Inflammatory macrophage treated with lipopolysaccharide for 1 hour (primary cell): ENCODE data around the gene ACSS2.

Experiments used
- DNase-seq, 2 donors: peaks; one replicate each; pipeline ENCODE4 v3.0.0-alpha.2; 2020 to 2022

Gene ACSS2

DNA sequence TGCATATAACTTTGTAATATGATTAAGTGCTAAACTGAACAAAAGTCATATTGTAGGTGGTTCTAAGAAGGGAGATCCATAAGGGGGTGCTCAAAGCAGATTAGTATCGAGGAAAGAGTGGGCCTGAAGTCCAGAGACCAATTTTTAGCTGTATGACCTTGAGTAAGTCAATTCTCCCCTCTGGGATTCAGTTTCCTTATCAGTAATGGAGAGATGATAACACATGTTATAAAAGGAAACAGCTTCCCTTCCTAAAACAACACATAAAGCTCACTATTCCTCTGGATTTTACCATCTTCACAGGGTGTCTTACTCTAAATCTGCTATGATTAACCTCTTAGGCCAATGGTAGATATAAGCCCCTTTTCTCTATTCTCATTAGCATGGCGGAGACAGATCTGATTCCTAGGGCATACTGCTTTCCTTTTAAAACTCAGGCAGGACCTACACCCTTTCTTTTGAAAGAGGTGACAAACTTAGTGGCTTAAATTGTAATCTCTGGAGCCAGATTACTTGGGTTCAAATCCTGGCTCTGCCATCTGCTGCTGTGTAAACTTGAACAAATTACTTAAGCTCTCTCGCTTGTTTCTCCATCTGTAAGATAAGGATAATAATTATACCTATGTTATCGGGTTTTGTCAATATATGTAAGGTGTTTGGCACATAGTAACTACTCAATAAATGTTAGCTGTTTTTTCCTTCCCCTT, 39.5 kb downstream of the ACSS2 start:
- no peak for DNase-seq

DNA sequence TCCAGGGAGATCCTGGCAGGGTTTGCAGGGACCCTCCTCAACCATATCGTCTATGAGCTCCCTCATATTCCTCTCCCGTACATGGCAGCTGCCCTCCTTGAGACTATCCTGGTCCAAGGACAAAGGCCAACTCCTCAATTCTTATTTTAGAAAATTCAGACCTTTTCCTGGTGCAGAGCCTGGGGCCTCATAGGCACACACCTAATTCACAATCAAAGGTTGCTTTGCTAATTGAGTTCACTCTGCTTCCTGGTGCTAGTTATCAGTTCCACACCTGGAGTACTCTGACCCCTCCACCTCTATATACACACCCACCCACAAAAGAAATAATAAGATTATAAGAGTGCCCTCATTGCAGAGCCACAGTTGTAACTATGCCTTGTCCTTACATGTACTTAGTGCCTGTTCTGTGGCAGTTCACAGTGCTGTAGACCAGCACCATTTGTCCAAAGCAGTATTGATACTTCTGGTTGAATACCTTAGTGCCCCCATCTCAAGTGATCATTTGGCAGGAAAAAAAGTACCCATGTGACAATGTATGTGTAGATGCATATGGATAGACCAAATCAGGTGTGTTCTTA, 40.5 kb downstream of the ACSS2 start:
- DNase-seq = no peak

DNA sequence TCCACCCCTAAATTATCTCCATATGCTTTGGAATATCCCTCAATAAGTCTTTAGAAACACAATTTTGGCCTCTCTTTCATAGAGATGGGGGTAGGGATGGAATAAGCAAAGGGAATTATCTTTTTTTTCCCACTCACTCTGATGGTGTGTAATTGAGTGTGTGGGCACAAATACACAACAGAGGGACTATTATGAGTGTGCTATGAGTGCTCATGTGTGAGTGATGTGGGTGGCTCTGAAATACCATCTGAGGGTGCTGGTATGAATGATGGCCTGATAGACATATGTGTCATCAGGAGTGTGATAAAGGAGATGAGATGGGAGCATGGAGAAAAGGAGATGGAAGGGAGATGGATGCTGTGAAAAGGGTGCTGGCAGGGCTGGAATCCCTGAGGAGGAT, 43.6 kb downstream of the ACSS2 start:
- DNase-seq = no peak

- no peak for DNase-seq
These were observed 45.0 kb downstream of the ACSS2 start for GRCh38 chr20:34921436-34921835.

- DNase-seq = no peak
These were observed 46.4 kb downstream of the ACSS2 start for GRCh38 chr20:34922654-34923381.

DNA sequence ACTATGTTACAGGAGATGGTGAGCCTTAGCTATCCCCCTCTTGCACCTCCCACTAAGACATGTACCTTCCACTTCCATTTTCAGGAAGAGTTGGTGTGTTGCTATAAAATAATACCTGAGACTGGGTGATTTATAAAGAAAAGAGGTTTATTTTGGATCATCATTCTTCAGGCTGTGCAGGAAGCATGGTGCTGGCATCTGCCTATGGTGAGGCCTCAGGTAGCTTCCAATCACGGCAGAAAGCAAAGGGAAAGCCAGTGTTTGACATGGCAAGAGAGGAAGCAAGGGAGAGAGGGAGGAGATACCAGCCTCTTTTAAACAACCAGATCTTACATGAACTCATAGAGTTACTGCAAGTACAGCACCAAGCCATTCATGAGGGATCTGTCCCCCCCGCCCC, 47.0 kb downstream of the ACSS2 start:
- no peak for DNase-seq

DNA sequence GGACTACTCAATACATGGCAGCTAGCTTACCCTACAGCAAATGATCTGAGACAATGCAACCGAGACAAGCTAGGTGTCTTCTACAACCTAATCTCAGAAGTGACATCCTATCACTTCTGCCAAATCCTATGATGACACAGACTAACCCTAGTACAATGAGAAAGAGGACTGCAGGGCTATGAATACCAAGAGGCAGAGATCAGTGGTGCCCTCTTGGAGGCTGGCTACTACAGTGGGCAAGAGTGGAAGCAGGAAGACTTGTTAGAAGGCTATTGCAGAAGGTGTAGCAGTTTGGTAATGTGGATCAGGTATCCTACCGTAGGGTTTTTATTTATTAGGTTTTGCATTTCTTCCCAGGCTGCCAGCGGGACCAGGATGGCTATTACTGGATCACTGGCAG, 48.9 kb downstream of the ACSS2 start:
- no peak for DNase-seq

DNA sequence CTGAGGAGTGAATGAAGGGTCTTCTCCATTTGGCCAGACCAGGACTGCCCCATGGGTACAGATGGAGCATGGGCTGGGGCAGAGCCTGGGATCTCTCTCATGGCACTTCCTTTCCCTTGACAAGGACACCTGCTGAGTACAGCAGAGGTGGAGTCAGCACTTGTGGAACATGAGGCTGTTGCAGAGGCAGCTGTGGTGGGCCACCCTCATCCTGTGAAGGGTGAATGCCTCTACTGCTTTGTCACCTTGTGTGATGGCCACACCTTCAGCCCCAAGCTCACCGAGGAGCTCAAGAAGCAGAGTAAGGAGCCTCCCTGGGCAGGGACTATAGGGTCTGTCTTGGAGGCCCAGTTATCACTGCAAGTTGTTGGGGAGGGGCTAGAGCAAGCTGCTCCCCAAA, 49.6 kb downstream of the ACSS2 start:
- no peak for DNase-seq

DNA sequence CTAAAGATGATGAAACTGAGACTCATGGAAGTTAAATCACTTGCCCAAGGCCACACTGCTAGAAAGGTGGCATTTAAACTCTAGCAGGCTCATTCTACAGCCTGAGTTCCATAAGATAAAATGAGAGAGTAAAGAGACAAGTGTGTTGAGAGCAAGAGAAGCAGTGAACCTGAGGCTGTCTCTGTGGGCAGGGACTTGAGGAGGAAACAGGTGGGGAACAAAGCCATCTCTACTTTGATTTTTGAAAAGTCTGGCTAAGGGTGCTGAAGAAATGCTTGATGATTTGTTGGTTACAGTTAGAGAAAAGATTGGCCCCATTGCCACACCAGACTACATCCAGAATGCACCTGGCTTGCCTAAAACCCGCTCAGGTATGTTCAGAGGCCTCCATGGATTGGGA, 50.2 kb downstream of the ACSS2 start:
- DNase-seq = no peak

DNA sequence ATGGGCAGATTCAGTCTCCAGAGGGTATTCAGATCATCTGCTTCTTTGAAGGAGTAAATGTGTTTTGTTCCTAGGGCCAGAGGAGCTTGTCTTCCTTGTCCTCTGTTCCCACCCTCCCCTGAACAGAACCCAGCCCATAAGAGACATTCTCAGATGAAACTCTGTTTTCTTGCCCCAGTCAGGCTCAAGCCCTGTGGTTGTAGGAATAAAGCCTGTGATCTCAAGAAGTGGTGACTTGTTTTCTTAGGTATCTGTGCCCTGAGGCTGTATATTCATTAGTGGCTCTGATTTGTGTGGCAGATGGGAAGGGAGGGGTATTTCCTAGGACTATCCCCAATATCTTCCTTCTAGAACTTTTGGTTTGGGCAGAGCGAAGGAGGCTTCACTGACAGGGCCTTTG, 51.3 kb downstream of the ACSS2 start:
- no peak for DNase-seq

GRCh38 chr20:34928411-34928810, 52.0 kb downstream of the ACSS2 start:
- DNase-seq = no peak

- DNase-seq = no peak
These were observed 55.4 kb downstream of the ACSS2 start for GRCh38 chr20:34931771-34932170.

- peak; percentile 64 to 67 for DNase-seq
These were observed 62.2 kb downstream of the ACSS2 start for GRCh38 chr20:34938466-34939163.

DNA sequence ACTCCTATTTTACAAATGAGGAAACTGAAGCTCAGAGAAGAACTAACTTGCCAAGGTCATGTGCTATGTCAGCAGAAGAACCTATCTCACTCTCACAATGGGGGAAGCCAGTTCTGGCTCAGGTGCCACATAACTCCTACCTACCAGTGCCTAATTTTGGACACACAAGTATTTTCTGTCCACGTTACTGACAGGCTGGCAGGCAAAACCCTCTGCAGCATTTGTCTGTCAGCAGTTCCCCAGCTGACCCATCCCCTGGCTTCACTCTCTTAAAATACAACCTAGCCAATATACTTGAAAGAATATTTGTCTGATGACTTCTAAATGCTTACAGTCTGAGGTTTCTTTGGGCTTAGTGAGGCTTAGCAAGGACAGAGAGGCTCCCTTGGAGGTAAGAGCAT, 63.7 kb downstream of the ACSS2 start:
- peak; percentile 7 to 13 for DNase-seq

DNA sequence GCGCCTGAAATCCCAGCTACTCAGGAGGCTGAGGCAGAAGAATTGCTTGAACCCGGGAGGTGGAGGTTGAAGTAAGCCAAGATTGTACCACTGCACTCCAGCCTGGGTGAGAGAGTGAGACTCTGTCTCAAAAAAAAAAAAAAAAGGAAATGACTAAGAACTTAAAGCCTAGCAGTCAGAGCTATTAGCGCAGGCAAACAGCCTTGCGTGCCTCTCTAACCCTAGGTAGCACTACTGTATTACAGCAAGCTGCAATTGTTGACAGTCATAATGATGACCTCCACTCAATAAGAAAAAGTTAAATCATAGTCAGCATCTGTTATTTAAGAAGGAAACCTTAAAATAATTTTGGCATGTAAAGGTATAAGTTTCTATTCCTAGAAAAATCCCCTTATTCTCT, 64.8 kb downstream of the ACSS2 start:
- DNase-seq = peak; percentile 16 to 42

DNA sequence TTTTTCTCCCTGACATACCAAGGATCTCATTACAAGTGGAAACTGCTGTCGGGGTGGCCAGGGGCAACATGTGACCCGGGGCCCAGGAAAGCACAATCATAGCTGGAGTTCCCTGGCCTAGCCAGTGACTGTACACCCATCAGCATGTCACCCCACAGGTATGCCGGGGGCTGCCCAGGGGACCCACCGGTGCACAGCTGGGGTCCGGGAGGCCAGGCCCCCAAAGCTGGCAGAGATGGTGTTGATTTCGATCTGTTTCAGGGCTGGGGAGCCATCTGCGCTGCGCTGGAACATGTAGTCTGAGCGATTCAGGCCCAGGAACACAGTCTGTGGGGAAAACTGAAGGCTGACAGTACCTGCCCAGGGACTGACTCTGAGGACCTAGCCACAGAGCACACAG, 65.9 kb downstream of the ACSS2 start:
- no peak for DNase-seq

- no peak for DNase-seq
These were observed 67.6 kb downstream of the ACSS2 start for GRCh38 chr20:34943808-34944567.

- DNase-seq = no peak
These were observed 69.1 kb downstream of the ACSS2 start for GRCh38 chr20:34945315-34946077.

- DNase-seq = no peak
These were observed 70.2 kb downstream of the ACSS2 start for GRCh38 chr20:34946661-34947060.

GRCh38 chr20:34947336-34947735, 70.9 kb downstream of the ACSS2 start:
- DNase-seq = no peak

- peak in 1 of 2 donors; percentile 28 for DNase-seq
These were observed 71.6 kb downstream of the ACSS2 start for GRCh38 chr20:34948030-34948429.

DNA sequence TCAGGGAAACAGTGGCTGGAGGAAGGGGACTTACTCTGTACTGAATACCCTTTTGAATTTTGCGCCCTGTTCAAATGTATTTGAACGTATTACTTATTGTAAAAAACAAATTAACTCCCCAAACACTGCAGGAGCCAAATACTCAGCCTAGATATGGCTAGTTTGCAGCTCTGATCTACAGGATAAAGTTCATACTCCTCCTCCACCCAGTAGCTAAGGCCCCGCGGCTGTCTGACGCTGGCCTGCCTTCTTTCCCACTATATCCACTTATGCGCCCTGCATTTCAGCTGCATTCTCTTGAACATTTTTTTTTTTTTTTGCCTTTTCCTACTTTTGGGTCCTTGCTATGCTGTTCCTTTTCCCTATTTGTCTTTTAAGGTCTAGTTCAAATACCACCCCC, 72.7 kb downstream of the ACSS2 start:
- DNase-seq = no peak
